HepG2 (cell line): ENCODE measurements around the gene NLRP6. TPM values are rescaled to one million over a fixed set of nuclear protein-coding genes. Genes with fewer than 3 reads are reported as not detected.

Experiments used
- ARNTL ChIP-seq: sonication (generic); formaldehyde crosslinking; IDR thresholded peaks from 2 replicates; pipeline ENCODE4 v1.4.0; 2020; ENCODE audit warnings: mild to moderate bottlenecking, missing genetic modification reagents
- MAFK ChIP-seq, 2 experiments: IDR thresholded peaks in 1 of 2; conservative IDR thresholded peaks in 1 of 2; 2 replicates each; pipeline ENCODE4 v1.6.1; 2011; ENCODE audit warnings: improper control_type of control experiment in 2 of 2, low read length in 2 of 2
- NKX3-1 ChIP-seq: sonication (generic); formaldehyde crosslinking; IDR thresholded peaks from 2 replicates; pipeline ENCODE4 v1.5.0; 2020; ENCODE audit warnings: missing genetic modification reagents
- SP1 ChIP-seq, 2 experiments: fragments of 450-650 bp in 1 of 2; sonication (generic) in 1 of 2; formaldehyde crosslinking in 1 of 2; IDR thresholded peaks; 2 replicates each; pipeline versions ENCODE4 v1.4.0 to v1.6.1; 2016 to 2020; ENCODE audit warnings: missing genetic modification reagents in 1 of 2
- SP2 ChIP-seq: sonication (generic); formaldehyde crosslinking; IDR thresholded peaks from 2 replicates; pipeline ENCODE4 v1.5.1; 2020; ENCODE audit warnings: mild to moderate bottlenecking, missing genetic modification reagents
- XRCC5 ChIP-seq: fragments of 200-400 bp; formaldehyde crosslinking; optimal IDR thresholded peaks from 2 replicates; pipeline ENCODE3; 2017; ENCODE audit warnings: mild to moderate bottlenecking, low read length
- ZNF235 ChIP-seq: sonication (generic); formaldehyde crosslinking; IDR thresholded peaks from 2 replicates; pipeline ENCODE4 v1.8.1; 2023; ENCODE audit warnings: mild to moderate bottlenecking, missing genetic modification reagents, borderline replicate concordance
- ZNF530 ChIP-seq: sonication (generic); formaldehyde crosslinking; IDR thresholded peaks from 2 replicates; pipeline ENCODE4 v1.5.0; 2020; ENCODE audit warnings: low read depth, mild to moderate bottlenecking, missing genetic modification reagents
- ZNF614 ChIP-seq: IDR thresholded peaks from 2 replicates; pipeline ENCODE4 v1.6.1; 2018; ENCODE audit warnings: missing biosample characterization, missing genetic modification reagents, inconsistent platforms, borderline replicate concordance
- ZNF841 ChIP-seq: sonication (generic); formaldehyde crosslinking; IDR thresholded peaks from 2 replicates; pipeline ENCODE4 v1.8.1; 2023; ENCODE audit warnings: missing genetic modification reagents, borderline replicate concordance
- polyA plus RNA-seq, 8 experiments: library from polyadenylated mRNA; depleted of rRNA in 3 of 8; stranded (reverse) in 7 of 8; unstranded in 1 of 8; fragments of >200 nt; fragmentation: Illumina TruSeq in 4 of 8; extraction: Trizol in 4 of 8; gene quantifications; 2 replicates each; pipeline versions ENCODE4 v1.2.1 to v1.2.3, GENCODE V29; 2011 to 2016; ENCODE audit warnings: low read depth in 4 of 8, missing spikeins in 1 of 8, mixed read lengths in 1 of 8; ENCODE audit not compliant: insufficient read depth in 1 of 8
- total RNA-seq, 5 experiments: library from RNA; depleted of rRNA; stranded (reverse); fragments of >200 nt; fragmentation: Illumina TruSeq; extraction: Trizol; gene quantifications; 2 replicates each; pipeline ENCODE4 v1.2.3, GENCODE V29; 2016; ENCODE audit warnings: low read depth in 1 of 5
- TF ChIP-seq, protein P1 (sequence below): sonication (generic); formaldehyde crosslinking; IDR thresholded peaks from 2 replicates; pipeline ENCODE4 v1.4.0; 2020; ENCODE audit warnings: missing genetic modification reagents
- TF ChIP-seq, protein P2 (sequence below), 2 experiments: fragments of 450-650 bp in 1 of 2; sonication (generic) in 1 of 2; formaldehyde crosslinking; IDR thresholded peaks; 2 replicates each; pipeline versions ENCODE4 v1.5.0 to v1.8.0; 2020 to 2022; ENCODE audit warnings: mild to moderate bottlenecking in 1 of 2, missing genetic modification reagents in 1 of 2
- TF ChIP-seq, protein P3 (sequence below): sonication (generic); formaldehyde crosslinking; IDR thresholded peaks from 2 replicates; pipeline ENCODE4 v1.9.0; 2021; ENCODE audit warnings: missing genetic modification reagents, mild to moderate bottlenecking, borderline replicate concordance
- TF ChIP-seq, protein P4 (sequence below): sonication (generic); formaldehyde crosslinking; IDR thresholded peaks from 2 replicates; pipeline ENCODE4 v1.5.1; 2020; ENCODE audit warnings: mild to moderate bottlenecking, missing genetic modification reagents
- TF ChIP-seq, protein P5 (sequence below): sonication (generic); formaldehyde crosslinking; IDR thresholded peaks from 2 replicates; pipeline ENCODE4 v1.5.0; 2020; ENCODE audit warnings: missing genetic modification reagents
- TF ChIP-seq, protein P6 (sequence below): sonication (generic); IDR thresholded peaks from 2 replicates; pipeline ENCODE4 v1.6.1; 2016; ENCODE audit warnings: low read depth, borderline replicate concordance

NLRP6 gene
- total and polyA plus RNA-seq, 2 of the 13 experiments (the other 11 are each of a cell fraction or from before 2014, with no cell fraction given): not detected

DNA sequence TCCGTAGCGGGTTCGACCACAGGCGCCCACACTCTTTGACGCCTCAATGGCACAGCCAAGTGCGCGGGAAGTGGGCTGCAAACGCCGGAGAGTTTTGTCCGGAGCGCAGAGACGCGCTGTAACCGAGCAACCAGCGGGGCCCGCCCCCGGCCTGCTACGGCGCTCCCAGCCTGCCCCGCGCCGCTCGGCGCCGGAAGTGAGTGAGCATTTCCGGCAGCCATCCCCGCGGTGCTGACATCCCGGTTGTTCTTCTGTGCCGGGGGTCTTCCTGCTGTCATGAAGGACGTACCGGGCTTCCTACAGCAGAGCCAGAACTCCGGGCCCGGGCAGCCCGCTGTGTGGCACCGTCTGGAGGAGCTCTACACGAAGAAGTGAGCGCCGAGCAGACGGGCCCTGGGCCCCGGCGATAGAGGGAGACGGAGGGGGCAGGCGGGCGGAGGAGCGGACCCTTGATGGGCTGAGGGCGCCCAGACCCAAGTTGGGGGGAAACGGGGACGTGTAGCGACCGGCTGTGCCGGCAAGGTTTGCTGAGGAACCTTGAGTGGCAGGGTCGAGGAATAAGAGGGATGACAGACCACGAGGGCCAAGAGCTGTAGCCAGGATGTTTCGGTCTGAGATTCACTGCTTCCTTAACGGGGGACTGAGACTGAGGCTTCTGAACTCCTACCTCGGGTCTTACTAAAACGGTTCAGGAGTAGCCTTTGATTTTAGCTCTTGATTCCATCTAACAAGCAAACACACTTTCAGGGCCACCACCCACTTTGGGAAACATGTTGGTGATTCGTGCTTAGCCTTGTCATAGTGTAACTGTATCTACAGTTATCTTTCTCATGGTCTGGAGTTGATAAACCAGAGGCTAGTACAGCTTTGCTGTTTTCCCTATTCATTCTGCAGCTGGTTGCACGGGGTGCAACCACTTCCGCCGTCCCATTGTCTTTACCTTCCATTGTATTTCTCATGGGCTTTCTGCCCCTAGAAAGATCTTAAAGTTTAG is 41.1 kb upstream of the NLRP6 start, which contains the start of gene PSMD13 (continued):
- TF ChIP-seq, protein P1, sequence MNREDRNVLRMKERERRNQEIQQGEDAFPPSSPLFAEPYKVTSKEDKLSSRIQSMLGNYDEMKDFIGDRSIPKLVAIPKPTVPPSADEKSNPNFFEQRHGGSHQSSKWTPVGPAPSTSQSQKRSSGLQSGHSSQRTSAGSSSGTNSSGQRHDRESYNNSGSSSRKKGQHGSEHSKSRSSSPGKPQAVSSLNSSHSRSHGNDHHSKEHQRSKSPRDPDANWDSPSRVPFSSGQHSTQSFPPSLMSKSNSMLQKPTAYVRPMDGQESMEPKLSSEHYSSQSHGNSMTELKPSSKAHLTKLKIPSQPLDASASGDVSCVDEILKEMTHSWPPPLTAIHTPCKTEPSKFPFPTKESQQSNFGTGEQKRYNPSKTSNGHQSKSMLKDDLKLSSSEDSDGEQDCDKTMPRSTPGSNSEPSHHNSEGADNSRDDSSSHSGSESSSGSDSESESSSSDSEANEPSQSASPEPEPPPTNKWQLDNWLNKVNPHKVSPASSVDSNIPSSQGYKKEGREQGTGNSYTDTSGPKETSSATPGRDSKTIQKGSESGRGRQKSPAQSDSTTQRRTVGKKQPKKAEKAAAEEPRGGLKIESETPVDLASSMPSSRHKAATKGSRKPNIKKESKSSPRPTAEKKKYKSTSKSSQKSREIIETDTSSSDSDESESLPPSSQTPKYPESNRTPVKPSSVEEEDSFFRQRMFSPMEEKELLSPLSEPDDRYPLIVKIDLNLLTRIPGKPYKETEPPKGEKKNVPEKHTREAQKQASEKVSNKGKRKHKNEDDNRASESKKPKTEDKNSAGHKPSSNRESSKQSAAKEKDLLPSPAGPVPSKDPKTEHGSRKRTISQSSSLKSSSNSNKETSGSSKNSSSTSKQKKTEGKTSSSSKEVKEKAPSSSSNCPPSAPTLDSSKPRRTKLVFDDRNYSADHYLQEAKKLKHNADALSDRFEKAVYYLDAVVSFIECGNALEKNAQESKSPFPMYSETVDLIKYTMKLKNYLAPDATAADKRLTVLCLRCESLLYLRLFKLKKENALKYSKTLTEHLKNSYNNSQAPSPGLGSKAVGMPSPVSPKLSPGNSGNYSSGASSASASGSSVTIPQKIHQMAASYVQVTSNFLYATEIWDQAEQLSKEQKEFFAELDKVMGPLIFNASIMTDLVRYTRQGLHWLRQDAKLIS (CRISPR knock-in tag): no peak
- TF ChIP-seq, protein P2, sequence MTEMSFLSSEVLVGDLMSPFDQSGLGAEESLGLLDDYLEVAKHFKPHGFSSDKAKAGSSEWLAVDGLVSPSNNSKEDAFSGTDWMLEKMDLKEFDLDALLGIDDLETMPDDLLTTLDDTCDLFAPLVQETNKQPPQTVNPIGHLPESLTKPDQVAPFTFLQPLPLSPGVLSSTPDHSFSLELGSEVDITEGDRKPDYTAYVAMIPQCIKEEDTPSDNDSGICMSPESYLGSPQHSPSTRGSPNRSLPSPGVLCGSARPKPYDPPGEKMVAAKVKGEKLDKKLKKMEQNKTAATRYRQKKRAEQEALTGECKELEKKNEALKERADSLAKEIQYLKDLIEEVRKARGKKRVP (CRISPR knock-in tag; IDR thresholded peaks at IDR 0.05): no peak
- TF ChIP-seq SP1 (IDR thresholded peaks at IDR 0.05) (no peak), SP1 (CRISPR knock-in tag; IDR thresholded peaks at IDR 0.05) (peak; percentile 69), MAFK (conservative IDR thresholded peaks at IDR 0.05 in 1 of 2, IDR thresholded peaks at IDR 0.05 in 1 of 2; ENCODE audit: low read length in 2 of 2) (no peak), NKX3-1 (CRISPR knock-in tag) (peak; percentile 62; the same call in 1 of the 2 replicates), XRCC5 (peak; percentile 76), ZNF841 (no peak), ARNTL (CRISPR knock-in tag) (0 out of 2 replicates have a peak, but pooled peaks have one; percentile 8), ZNF530 (CRISPR knock-in tag) (no peak), ZNF235 (CRISPR knock-in tag) (peak; percentile 60; the same call in 1 of the 2 replicates), SP2 (CRISPR knock-in tag) (peak; percentile 70), ZNF614 (CRISPR knock-in tag) (no peak; the same call in 1 of the 2 replicates)
- TF ChIP-seq, protein P3, sequence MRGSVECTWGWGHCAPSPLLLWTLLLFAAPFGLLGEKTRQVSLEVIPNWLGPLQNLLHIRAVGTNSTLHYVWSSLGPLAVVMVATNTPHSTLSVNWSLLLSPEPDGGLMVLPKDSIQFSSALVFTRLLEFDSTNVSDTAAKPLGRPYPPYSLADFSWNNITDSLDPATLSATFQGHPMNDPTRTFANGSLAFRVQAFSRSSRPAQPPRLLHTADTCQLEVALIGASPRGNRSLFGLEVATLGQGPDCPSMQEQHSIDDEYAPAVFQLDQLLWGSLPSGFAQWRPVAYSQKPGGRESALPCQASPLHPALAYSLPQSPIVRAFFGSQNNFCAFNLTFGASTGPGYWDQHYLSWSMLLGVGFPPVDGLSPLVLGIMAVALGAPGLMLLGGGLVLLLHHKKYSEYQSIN: no peak
- TF ChIP-seq, protein P4, sequence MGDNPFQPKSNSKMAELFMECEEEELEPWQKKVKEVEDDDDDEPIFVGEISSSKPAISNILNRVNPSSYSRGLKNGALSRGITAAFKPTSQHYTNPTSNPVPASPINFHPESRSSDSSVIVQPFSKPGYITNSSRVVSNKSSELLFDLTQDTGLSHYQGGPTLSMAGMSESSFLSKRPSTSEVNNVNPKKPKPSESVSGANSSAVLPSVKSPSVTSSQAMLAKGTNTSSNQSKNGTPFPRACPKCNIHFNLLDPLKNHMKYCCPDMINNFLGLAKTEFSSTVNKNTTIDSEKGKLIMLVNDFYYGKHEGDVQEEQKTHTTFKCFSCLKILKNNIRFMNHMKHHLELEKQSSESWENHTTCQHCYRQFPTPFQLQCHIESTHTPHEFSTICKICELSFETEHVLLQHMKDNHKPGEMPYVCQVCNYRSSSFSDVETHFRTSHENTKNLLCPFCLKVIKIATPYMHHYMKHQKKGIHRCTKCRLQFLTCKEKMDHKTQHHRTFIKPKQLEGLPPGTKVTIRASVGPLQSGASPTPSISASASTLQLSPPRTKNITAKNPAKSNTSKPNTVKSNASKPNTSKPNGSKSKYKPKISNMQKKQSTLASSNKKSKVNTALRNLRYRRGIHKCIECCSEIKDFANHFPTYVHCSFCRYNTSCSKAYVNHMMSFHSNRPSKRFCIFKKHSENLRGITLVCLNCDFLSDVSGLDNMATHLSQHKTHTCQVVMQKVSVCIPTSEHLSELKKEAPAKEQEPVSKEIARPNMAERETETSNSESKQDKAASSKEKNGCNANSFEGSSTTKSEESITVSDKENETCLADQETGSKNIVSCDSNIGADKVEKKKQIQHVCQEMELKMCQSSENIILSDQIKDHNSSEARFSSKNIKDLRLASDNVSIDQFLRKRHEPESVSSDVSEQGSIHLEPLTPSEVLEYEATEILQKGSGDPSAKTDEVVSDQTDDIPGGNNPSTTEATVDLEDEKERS (CRISPR knock-in tag): no peak
- TF ChIP-seq, protein P5, sequence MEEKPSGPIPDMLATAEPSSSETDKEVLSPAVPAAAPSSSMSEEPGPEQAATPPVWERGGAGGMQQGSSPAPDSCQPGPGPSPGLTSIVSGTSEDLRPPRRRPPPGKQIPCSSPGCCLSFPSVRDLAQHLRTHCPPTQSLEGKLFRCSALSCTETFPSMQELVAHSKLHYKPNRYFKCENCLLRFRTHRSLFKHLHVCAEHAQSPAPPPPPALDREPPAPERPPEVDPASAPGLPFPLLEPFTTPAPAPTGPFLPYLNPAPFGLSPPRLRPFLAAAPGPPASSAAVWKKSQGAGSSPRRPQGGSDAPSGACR (CRISPR knock-in tag): 0 out of 2 replicates have a peak, but pooled peaks have one; percentile 57
- TF ChIP-seq, protein P6, sequence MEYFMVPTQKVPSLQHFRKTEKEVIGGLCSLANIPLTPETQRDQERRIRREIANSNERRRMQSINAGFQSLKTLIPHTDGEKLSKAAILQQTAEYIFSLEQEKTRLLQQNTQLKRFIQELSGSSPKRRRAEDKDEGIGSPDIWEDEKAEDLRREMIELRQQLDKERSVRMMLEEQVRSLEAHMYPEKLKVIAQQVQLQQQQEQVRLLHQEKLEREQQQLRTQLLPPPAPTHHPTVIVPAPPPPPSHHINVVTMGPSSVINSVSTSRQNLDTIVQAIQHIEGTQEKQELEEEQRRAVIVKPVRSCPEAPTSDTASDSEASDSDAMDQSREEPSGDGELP: 0 out of 2 replicates have a peak, but pooled peaks have one; percentile 12
